T1000 (cell line): ENCODE measurements around the gene ADCY9.
"Not testable (repeated sequence)": the region's sequence is repeated elsewhere in the genome, so short reads cannot be mapped to it uniquely, and the experiment has no call there.

Source experiments
- DNase-seq: peaks from one replicate; lab custom pipeline; 2025; ENCODE audit warnings: mixed read lengths; lab: John Stamatoyannopoulos, UW

Gene ADCY9

DNA sequence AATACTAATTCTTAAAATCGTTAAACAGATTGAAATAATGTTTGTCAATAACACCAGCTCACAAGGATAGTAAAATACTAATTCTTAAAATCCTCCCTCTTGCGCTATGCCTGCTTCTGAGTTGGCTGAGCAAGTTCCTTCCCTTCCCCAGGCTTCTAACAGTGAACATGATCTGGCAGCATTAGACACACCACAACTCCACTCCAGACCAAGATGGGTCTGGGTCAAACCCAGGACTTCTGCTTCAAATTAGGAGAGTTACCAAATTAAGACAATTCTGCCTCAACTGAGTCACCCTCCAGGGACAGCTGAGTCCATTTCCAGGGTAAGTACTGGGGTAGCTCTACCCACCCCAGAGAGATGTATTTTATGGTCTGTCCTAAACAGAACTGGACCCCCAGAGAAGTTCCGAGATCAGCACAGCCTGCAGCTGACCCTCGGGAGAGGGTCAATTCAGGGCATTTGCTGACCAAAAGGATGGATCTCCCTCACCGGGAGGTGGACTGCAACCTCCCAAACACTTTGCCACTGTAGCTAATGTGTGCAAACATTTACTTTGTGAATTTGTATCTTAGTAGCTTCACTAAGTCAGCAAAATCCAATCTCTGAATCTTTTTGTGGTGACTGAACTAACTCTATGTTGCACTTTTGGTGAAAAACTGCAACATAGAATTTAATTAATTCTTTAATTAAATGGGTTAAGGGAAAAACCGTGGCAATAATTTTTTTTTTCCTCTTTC, 48.8 kb downstream of the ADCY9 start:
- no peak for DNase-seq

DNA sequence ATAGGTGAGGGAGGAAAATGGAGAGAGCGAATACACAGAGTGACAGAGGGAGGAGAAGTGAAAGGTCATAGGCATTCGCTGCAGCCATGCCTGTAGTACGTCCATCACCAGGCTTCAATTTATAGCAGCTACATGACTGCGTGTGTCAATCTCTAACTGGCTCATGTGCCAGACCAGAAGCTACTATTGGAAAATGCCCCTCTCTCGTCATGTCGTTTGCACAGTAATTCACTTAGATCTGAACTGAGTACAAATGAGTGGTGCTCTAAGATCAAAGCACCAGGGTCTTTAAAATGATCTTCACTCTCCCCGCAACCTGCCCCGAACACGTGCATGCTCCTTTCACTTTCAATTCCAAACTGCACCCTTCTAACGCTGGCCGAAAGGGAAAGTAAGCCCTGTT, 51.3 kb downstream of the ADCY9 start:
- DNase-seq: no peak

DNA sequence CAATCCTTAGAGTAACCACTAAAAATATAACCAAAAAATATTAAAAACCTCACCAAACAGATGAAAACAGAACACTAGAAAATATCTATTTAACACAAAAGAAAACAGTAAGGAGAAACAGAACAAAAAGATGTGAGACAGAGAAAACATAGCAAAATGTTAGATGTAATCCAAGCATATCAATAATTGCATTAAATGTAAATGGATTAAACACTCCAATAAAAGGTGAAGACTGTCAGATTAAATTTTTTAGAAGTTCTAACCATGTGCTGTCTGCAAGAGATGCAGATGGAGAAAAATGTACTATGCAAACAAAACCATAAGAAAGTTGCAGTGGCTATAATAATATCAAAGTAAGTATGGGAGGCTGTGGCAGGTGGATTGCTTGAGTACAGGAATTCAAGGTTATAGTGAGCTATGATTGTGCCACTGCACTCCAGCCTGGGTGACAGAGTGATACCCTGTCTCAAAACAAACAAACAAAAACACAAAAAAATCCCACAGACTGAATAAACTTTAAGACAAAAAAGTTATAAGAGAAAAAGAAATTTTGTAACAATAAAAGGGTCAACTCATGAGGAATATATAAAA, 53.9 kb downstream of the ADCY9 start:
- no peak for DNase-seq

DNA sequence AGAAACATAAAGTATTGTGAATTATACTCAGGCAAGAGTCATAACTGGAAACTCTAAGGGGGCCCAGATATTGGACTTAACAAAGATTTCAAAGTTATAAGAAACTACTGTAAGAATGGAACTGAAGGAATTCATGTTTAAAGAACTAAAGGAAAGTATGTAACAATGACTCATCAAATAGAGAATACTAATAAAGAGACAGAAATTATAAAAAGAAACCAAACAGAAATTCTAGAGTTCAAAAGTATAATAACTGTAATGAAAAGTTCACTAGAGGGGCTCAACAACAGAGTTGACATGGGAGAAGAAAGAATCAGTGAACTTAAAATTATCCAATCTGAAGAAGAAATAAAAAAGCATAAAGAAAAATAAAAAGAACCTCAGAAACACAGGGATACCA, 55.4 kb downstream of the ADCY9 start:
- no peak for DNase-seq

DNA sequence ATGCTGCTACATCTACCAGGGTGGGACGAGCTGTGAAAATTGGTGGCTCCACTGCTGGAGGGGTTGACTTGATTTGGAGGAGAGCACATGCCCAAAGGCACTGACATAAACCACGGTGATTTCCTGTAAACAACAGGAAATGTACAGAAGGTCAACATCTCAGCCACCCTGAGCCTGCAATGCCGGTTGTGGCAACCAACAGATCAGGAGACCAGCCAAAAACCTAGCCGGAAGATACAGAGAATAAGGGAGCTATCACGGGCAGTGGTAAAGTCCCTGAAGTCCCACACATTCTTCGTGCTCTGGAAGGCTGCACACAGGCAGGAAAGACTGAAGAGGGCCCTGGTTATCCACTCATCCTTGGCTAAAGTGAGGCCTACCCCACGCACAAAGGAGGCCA, 56.2 kb downstream of the ADCY9 start:
- no peak for DNase-seq

DNA sequence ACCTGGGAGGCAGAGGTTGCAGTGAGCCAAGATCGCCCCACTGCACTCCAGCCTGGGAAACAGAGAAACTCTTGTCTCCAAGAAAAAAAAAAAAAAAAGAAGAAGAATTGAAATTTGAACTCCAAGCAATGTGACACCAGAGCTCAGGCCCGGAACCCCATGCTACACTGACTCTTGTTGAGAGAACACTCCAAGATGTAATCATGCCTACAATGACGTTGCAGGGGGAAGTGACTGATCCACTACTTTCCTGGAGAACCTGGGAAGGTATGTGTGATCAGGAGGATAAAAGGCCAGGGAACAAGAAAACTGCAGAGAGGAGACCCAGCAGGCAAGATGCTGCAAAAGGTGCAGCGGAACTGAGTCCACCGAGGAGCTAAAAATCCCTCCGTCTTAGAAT, 57.9 kb downstream of the ADCY9 start:
- DNase-seq: no peak

DNA sequence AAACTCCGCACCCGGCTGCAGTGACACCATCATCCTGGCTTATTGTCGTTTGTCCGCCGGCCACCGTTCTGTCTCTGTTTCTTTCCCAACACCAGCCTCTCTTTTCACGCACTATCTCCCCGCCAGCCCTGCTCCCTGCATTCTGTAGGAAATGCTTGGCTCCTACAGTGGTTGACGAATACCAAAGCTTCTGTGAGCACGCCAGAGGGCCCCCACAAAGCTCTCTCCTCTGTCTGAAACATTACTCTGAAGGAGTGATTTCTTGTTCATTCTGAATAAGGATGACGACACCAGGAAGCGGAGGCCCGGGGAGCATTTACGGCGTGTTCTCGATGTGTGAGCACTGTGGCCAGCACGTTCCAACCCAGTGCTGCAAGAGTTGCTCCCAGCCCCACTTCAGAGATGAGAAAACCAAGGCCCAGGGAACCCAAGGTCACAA, 58.8 kb downstream of the ADCY9 start:
- no peak for DNase-seq

DNA sequence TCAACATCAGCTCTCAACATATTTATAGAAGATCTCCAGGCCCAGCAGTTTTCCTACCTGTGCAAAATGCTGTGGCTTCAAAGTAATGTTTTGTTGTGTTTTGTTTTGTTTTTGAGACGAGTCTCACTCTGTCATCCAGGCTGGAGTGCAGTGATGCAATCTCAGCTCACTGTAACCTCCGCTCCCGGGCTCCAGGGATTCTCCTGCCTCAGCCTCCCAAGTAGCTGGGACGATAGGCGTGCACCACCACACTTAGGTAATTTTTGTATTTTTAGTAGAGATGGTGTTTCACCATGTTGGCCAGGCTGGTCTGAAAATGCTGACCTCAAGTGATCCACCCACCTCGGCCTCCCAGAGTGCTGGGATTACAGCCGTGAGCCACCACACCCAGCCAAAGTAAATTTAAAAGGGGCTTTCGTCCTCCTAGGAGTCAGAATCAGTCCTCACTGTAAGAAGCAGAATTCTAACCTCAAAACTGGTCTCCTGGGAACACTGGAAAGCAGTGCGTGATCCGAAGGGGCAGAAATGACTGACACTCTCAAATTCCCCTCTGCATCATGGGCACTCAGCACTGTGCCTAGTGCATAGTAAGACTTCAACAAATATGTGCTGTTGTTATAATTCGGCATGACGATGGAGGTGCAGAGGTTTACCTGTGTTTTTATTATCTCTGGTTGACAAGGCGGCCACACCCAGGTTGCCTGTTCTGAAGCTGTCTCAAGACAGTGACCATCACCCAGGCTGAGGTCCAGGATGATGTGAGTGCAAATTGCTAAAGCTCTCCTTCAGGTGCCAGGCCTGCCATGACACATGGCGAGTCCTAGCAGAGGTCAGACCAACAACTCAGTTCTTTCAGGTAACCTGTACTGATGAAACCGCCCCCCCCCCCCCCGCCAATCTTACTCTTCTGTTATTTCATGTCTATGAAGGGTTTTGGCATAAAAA, 59.8 kb downstream of the ADCY9 start:
- DNase-seq: no peak

DNA sequence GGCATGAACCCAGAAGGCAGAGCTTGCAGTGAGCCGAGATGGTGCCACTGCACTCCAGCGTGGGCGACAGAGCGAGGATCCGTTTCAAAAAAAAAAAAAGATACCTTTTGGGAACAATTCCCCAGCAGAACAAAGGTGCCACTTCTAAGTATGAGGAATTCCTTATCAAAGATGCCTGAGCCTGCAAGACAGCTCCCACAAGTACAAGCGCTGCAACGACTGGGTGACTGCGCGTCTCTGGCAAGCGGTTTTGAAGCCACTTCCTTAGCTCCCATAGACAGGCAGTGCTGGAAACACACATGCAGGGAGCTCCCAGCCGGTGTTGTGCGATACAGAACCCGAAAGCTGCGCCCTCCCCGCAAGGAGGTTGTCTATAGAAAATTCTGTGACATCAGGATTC, 60.5 kb downstream of the ADCY9 start:
- DNase-seq: no peak

DNA sequence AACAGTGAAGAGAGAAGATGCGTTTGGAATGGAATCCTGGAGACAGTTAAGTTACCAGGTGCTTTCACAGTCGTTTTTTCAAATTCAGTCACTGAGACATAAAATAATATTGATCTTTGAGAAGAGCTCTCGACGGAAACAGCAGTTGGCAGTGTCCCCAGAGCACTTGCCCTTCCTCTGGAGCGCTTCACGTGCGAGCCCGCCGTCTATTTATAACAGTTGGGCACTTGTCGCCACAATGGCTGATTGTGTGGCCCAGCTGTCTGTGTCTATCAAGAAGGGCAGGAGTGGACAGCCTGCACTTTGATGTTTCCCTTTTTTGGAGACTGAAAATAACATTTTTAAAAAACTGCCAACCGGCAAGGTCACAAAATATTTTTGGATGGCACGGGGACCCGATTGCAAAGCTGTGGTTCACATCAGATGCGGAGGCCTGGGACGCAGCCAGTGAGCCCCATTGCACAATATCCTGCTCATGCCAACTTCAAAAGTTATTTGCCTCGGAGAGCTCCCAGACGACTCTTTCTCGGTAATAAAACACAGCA, 62.9 kb downstream of the ADCY9 start:
- peak; percentile 39 for DNase-seq

DNA sequence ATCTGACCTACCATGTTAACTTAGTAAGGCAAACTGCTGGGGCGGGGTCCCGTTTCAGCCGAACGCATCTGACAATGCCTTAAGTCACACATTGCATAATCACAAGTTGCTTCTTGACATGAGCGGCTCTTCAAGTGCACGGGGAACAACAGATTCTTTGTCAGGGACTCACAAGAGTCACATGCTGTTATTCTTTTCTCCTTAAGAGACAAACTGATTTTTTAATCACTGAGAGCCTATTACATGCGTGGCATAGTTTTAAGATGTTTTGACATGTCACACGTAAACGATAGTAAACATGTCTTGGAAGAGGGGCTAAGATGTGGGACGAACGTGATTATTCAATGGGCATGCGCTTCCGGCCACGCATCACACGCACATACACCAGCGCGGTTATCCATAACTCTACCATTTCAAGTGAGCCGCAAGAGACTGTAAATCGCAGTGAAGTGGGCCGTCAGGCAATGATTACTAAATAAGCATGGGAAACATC, 63.4 kb downstream of the ADCY9 start:
- no peak for DNase-seq

DNA sequence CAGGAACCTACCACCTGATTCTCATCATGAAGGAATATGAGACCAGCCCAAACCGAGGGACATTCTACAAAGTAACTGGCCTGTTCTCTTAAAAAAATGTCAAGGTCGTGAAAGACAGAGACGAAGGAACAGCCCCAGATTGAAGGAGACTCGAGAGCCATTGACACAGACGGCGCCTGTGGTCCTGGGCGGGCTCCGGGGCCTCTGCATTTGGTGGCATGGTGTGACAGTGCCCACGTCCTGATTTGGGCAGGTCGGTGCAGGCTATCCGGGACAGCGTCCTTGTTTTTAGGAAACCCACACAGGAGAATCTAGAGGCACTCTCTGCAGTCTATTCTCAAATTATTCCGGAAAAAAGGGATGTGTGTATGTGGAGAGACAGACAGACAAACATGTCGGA, 64.1 kb downstream of the ADCY9 start:
- no peak for DNase-seq

DNA sequence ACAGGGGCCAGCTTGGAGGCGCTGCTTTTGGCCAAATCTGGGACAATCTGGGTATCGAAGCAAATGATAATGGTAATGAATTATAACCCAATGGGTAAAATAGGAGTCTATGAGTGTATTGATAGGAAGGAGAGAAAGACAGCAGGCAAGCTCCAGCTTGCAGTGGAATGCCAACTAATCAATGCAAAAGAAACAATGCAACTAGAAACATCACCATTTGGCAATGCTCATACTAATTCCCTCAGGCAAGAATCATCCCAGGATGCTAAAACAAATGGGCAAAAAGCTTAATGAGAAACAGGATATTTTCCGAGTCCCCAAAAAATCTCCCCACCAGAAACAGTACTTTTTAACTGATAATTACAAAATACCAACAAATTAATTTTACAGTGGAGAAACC, 64.7 kb downstream of the ADCY9 start:
- DNase-seq: no peak

DNA sequence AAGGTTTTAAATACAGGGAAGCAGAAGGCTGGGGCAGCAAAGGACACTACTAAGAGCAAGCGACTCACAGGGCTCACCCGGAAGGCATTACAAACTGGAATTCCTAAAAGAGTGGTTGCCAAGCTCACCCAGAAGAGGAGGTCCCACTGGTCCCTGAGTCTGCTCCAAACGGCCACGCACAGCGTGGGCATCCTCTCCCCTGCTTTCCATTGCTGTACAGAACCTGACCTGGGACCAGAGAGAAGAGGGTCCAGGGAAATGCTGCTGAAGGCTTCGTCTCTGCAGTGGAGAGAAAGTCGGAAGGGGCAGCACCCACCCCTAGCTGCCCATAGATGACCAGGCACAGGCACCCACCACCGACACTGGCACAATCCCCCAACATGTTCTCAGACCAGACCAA, 67.2 kb downstream of the ADCY9 start:
- DNase-seq: no peak

DNA sequence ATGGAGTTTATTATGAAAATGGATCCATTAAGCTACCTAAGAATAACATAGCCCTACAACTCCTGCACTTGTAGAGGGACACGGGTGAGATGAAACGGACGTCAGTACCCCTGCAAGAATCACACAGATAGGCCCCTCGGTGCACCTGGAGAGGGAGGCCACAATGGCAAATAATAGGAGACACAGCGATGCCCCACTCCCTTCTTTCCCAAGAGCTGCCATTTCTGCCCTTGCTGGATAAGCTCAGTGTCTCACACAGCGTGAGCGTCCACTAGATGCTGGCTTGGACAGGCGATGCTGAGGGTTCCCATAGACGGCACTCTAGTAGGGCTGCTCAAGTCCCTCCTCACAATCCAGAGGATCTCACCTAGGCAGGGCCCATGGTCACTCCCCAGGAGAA, 67.8 kb downstream of the ADCY9 start:
- no peak for DNase-seq

DNA sequence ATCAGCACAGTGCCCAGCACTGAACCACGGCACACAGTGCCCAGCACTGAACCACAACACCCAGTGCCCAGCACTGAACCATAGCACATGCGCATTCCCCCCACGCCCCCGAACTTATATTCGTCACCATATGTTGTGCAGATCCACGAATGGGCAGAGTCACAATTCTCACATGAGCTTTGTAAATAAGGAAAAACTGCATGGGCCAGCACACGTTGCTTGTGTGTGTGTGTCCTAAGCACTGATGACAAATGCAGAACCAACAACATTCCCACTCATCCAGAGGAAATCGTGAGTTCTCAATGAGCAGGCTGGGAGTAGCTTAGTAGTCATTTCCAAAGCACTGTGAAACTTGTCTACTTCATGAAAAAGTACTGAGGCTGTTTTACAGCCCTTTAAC, 70.0 kb downstream of the ADCY9 start:
- no peak for DNase-seq

DNA sequence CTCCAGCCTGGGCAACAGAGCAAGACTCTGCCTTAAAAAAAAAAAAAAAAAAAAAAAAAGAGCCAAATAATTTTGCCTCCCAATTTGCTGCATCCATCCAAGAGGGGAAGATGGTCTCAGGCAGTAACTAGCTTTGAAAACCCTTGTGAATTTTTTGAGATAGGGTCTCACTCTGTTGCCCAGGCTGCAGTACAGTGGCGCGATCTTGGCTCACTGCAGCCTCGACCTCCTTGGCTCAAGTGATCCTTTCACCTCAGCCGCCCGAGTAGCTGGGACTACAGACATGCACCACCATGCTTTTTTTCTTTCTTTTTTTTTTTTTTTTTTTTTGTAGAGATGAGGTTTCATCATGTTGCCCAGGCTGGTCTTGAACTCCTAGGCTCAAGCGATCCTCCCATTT, 70.7 kb downstream of the ADCY9 start:
- DNase-seq: not testable (repeated sequence)

DNA sequence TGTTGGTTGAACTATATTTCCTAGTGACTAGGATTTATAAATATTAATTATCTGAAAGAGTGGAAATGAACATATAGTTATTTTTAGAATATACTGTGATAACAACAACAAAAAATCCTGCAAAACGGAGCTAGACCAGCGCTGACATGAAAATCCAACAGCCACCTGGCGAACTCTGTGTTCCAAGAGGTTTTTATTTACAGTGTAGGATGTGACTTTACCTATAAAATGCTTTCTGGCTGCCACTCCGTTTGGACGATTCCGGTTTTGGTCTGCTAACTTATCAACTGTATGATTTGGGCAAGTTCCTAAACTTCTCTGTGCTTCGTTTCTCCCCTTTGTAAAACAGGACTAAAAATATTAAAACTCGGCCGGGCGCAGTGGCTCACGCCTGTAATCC, 73.7 kb downstream of the ADCY9 start:
- no peak for DNase-seq

DNA sequence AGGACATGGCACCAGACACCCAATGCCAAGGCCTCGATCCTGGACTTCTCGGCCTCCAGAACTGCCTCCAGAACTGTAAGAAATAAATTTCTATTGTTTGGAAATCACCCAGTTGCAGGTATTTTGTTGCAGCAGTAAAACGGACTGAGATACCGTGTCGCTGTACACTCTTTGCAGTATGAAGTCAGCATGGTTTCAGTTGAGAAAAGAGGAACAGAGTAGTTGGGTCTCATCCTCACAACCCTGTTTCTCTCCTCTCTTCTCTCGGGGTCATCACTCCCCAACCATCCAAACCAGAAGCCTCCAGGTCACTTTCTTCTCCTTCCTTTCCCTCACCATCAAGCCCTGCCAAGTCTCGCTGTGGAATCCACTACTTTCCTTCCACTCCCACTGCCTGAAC, 77.8 kb downstream of the ADCY9 start:
- DNase-seq: no peak

DNA sequence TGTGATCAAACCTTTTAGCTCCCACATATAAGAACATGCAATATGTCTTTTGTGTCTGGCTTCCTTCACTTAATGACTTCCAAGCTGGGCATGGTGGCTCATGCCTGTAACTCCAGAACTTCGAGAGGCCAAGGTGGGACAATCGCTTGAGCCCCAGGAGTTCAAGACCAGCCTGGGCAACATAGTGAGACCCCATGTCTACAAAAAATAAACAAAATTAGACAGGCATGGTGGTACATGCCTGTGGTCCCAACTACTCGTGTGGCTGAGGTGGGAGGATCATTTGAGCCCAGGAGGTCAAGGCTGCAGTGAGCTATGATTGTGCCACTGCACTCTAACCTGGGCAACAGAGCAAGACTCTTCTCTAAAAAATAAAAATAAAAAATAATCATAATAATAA, 79.3 kb downstream of the ADCY9 start:
- DNase-seq: not testable (repeated sequence)

DNA sequence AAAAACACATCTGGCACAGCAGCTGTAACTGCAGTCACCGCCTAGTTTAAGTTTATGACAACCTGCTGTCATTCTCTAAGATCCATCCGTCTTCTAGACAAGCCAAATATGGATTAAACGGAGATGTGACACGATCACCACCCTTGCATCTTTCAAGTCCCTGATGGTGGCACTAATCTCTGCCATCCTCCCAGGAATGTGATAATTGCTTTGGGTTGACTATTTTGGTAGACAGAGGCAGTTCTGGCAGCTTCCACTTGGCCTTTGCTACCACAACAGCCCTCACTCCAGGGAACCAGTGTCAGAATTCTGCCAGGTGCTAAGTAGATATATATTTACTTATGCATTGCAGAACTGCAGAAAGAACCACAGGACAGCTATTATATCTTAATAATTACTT, 81.3 kb downstream of the ADCY9 start:
- DNase-seq: no peak

DNA sequence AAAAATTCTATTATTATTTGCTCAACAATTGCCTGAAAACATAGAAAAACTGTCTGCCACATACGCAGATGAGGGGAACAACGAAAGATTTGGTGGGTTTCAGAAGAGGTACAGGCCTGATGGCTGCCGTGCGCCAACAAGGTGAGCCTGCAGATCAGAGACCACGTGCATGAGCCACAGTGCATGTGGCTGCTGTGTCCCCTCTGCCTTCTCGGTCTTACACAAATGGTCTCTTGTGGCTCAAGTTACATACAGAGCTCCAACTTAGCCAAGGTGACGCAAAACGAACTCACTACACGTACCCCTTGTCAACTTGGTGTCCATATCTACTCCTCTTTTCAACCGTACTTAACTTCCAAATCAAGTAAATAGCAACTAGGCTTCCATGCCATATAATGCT, 82.3 kb downstream of the ADCY9 start:
- DNase-seq: no peak
